HuH-7.5 (cell line): ENCODE results near the gene ADAMTS13.
A peak's percentile ranks its signal among the peaks of the same experiment; 100 is the strongest.

Experiments used
- DNase-seq: peaks from one replicate; pipeline ENCODE4 v3.0.0; 2011; ENCODE audit warnings: low spot score

ADAMTS13 gene

DNA sequence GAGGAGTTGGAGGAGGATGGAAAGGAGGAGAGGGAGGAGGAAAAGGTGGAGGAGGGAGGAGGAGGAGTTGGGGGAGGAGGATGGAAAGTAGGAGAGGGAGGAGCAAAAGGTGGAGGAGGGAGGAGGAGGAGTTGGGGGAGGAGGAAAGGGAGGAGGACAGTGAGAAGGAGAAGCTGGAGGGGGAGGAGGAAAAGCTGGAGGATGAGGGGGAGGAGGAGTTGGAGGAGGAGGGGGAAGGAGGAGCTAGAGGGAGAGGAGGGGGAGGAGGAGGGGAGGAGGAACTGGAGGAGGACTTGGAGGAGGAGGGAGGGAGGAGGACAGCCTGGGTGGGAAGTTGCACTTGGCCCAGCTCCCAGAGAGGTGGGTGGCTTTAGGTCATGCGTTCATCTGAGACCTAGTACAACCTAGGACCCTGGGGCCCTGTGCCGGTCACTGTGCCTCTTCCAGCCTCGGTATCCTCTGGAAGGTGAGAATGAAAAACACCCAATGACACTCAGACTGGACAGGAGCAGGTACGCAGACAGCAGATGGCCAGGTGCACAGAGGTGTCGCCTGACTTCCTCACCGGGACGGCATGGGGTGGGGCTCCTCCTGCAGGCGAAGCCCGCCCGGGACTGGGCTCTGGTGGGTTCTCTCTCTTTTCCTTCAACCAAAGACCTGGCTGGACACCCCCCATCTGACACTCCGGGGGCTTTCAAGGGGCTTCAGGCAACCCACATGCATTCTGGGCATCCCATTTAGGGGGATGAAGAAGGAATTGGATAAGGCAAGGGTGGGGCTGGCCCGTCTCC is 68.9 kb downstream of the ADAMTS13 start:
- no peak for DNase-seq

DNA sequence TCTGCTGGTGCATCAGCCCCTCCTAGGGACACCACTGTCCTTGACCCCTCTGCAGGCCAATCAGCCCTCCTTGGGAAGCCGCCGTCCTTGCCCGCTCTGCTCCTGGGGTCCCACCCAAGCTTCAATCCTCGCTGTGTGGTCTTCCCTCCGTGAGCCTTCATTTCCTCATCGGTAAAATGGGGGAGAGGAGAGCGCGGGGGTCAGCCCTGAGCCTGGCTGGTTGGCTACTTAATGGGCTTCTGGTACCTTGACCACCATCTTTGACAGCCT is 69.4 kb downstream of the ADAMTS13 start:
- DNase-seq: no peak

DNA sequence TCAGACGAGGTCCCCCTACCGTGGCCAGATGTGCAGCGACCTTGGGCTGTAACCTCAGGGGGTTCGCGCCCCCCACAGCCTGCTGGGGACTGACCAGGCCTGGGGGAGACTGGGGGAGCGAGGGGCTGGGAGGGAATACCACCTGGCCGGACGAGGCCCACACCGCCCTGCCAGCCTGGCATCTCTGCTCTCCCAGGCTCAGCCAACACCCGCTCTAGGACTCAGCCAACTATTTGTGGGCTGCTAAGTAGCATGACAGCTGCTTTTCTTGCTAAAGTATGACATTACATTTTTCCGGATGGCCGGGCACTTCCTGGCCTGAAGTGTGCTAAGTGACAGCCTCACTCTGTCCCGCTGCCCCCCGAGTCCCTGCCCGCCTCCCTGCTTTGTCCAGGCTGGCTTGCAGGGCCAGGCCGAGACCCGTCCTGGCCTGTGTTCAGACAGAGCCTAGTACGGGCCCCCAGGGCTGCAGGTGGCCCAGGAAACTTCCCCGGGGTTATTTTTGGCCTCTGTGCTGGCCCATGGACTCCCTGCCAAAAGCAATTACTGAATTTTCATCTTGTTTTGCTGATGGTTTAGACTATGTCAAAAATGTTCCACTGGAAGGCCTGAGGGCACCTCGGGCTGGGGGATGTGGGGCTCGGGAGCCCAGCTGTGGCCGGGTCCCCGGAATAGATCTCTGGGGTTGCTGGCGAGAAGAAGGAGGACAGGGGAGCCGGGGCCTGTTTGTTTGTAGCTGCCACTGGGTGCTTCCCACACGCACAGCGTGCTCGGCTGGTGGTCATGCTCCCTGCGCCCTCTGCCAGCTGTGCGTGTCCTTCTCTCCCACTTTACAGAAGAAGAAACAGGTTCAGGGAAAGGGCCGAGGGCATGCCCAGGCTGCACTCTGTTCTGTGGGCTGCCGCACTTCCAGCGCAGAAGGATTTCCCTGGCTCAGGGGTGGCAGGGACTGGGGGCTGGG is 70.2 kb downstream of the ADAMTS13 start:
- no peak for DNase-seq

DNA sequence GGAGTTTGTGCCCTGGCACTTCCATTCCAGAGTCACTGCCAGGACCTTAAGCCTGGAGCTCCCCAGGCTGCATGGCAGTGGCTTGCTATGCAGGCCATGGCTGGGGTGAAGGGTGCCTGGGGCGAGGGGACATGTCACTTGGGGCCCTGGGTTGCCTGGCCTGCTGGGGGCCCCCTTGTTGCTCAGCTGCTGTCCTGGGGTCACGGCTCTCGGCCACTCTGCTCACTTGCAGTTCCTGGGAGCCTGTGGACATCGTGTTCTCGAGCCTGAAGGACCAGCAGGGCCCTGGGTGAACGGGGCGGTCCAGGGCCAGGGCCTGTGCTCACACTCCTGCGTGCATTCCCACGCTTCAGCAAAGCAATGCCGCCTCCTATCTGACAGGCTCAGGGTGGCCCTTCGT is 71.3 kb downstream of the ADAMTS13 start:
- DNase-seq: no peak

DNA sequence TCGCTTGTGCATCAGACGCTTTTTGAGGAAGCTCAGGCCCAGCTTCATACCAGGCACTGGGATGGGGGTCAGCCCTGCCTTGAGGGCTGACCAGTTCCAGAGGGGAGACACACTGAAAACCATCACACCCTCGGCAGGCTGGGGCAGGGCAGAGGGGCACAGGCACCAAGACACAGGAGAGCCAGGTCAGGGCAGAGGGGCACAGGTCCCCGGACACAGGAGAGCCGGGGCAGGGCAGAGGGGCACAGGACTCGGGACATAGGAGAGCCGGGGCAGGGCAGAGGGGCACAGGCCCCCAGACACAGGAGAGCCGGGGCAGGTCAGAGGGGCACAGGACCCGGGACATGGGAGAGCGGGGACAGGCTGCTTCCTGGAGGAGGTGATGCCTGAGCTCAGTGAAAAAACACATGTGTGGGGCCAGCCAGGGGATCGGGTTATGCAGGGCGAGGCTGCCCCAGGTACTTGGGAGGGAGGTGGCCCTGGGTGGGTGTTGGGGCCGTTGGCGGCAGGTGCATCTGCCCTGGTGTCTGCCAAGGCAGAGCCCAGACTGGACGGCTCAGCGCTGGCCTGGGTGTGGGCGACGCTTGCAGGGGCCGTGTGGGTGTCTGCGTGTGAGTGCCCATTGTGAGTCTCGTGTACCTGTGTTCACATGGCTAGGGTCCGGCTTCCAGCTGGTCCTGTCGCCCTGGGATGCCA is 71.8 kb downstream of the ADAMTS13 start:
- DNase-seq: no peak

DNA sequence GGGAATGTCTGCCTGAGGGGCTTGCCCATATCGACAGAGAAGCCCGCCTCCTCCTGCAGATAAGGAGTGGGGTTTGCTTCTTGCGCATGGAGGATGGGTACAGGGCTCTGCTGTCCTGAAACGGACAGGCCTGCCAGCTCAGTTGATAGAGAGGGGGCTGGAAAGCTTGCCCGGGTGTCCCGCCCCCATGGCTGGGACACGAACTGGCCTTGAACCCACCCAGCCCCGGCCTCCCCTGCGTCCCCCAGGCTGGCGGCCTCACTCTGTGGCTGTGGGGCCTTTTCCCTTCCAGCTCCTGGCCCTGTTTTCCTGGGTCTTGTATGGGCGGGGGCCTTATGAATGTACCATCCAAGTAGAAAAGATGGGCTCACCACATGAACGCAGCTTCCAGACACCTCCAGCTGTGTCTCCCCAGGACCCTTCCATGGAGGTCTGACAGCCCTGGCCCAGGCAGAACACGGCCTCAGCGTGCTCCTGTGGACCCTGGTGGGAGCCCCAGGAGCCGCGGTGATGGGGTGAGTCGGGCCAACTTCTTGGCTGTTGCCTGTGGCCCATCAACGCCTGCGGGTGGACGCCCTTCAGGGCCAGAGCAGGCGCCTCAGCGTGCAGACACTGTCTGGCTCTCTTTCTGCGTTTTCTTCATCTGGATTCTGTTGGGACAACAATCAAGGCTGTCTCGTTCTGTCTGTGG is 72.6 kb downstream of the ADAMTS13 start:
- no peak for DNase-seq

DNA sequence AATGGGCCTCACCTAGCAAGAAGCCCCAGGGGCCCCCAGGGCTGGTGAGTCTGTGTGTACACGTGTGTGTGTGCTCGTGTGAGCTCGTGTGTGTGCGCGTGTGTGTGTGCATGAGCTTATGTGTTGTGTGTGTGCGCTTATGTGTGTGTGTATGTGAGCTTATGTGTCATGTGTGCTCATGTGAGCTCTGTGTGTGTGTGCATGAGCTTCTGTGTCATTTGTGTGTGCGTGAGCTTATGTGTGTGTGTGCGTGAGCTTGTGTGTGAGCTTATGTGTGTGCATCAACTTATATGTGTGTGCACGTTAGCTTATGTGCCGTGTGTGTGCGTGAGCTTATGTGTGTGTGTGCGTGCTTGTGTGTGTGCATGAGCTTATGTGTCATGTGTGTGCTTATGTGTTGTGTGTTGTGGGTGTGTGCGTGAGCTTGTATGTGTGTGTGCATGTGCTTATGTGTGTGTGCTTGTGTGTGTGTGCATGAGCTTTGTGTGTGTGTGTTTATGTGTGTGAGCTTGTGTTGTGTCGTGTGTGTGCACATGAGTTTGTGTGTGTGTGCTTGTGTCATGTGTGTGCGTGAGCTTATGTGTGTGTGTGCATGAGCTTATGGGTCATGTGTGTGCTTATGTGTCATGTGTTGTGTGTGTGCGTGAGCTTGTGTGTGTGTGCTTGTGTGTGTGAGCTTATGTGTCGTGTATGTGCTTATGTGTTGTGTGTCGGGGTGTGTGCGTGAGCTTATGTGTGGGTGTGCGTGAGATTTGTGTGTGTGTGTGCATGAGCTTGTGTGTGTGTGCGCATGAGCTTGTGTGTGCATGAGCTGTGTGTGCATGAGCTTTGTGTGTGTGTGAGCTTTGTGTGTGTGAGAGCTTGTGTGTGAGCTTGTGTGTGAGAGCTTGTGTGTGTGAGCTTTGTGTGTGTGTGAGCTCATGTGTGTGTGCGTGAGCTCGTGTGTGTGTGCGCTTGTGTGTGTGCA is 73.4 kb downstream of the ADAMTS13 start:
- DNase-seq: no peak

DNA sequence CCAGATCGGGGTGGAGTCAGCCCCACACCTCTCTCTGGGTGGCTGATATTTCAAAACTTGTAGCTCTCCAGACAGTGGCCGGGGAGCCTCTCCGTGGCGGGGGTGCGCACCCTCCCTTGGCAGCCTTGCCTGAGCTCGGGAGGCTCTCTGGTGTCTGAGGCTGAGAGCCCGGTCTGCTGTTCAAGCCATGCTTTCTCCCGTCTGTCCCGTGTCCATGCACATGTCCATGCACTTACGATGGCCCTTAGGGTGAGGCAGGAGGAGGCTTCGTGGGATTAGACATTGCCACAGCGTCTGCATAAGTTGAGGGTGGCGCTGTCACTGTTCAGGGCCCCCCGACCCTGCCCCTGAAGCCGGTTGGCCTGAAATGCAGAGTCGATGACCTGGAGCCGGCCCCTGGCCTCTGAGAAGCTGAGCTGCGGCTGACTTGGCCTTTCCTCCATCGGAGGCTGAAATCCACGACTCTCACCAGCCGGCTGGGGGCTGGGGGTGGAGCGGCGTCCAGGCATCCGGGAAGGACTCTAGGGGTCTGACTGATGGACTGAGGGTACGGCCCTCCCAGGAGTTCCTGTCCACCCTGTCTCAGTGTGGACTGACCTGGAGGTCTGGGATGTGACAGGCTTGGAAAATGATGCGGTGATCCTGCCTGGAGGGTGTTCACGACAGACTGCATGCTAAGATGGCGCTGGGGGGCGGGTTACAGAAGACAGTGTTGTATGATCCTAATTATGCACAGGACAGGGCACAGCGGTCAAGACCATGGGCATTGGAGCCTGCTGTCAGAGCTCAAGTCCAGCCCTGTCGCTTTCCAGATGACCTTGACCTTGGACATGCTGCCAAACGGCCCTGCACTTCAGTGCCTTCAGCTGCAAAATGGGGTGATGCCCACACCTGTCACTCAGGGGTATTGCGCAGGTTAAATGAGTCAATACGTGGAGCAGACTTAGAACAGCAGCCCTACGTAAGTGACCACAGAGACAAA is 75.0 kb downstream of the ADAMTS13 start:
- no peak for DNase-seq

DNA sequence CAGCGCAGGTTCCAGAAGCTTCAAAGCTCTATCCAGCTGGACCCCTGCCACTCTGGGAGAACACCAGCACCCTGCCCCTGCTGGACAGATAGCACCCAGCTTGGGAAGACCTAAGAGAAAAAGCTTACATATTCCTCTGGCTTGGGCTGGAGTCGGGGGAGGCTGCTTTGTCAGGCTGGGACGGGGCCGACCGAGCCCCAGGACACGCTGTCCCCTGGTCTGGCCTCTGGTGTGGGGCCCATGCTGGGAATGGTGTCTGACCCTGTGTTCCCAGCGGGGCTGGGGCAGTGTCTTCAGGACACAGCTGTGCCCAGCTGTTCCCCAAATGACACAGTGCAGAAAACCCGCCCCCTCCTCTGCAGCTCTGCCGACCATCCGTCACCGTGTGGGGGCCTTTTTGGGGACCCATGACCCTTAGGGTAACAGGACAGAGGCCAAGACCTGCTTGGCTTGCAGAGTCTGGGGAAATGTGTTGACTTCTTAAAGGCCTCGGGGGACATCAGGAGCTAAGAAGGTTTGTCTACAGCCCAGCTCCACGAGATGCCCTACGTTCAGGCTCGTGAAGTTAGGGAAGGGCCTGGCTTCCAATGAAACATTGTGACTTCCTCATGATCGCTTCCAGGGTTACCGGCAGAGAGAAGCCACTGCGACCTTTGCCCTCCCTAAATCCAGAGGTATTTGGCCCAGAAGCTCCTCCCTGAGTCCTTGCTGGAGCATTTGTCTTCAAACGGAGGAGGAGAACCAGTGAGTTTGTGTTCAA is 77.1 kb downstream of the ADAMTS13 start:
- no peak for DNase-seq

DNA sequence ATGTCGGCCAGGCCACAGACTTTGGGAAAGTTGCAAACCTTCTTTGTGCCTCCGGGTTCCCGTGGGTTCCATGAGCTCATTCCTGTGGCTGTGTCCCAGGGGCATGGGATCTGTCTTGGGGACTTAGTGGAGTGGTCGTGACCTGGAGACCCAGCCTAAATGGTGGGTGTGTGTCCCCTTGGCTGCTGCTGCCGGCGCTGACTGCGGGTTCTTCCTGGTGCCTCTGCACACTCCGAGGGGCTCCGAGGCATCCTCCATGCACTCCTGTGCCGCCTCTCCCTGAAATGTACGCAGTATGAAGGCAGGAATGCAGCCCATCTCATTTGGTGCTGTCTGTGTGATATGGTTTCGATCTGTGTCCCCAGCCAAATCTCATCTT is 77.7 kb downstream of the ADAMTS13 start:
- no peak for DNase-seq

DNA sequence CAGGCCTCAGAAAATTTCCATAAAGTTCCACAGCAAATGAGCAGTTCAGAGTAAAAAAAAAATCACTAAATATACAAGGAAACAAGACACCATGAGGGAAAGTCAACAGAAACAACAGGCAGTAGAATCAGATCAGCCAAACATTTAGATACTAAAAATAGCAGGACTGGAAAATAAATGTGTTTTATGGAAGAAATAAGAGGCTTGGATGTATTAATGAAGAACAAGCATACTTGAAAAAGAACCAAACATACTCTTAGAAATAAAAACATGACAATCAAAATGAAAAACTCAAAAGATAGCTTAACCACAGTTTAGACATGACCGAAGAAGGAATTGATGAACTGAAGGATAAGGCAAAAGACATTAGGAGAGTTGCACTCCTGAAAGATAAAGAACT is 79.9 kb downstream of the ADAMTS13 start:
- DNase-seq: no peak

DNA sequence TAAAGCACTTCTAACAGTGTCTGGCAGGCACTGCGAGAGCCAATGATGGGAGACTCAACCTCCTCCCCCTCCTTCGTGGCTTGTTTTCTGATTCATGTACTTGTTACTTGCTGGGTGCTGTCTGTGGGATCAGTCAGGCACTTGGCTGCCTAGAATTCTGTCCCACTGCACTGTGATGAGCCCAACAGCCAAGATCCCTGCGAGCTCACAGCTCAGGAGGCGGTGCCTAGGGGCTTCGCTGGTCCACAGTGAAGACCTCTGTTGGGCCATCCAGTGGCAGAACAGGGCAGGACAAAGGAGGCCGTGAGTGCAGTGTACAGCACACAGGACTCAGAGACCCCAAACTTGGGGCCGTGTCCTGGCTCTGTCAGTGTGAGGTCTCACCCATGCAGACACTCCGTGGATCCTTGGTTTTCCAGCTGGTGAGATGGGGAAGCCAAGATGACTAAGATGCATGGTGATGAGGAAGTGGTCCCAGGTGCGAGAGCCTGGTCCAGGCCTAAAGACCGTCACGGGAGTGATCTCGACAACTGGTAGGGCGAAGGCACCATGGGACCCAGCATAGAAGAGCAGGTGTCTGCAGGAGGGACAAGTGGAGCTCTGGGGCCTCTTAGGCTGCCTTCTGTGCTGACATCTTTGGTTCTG is 83.1 kb downstream of the ADAMTS13 start:
- no peak for DNase-seq

DNA sequence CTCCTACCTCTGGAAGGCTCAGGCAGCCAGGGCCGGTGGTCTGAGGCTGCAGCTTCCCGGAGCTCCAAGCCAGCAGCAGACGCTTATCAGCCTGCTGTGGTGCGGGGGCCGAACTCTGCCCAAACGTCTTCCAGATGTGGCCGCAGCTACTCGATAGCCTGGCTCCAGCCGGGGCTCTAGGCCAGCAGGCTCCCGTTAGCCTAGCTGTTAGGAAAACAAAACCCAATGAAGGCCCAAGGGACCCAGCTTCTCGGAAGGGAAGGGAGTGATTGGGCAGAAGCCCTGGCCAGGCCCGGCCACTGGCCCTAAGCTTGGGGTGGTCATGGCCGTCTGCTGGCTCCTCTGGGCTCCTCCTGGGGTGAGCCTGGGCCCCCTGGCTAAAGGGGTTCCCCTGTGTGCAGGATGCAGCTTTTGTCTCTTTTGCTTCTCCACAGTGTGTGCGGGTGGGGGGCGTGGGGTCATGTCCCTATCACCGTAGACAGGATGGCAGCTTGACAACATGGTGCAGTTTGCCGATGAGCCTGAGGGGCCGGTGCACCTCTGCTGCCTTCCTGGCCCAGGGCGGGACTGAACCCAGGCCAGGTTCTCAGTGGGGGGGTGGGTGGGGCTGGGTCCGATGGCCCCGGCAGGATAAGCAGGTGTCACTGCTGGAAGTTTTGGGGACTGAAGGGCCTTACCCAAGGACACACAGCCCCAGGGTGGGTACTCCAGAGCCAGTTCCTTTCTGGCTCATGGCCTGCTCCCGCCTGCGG is 83.9 kb downstream of the ADAMTS13 start:
- DNase-seq: no peak

DNA sequence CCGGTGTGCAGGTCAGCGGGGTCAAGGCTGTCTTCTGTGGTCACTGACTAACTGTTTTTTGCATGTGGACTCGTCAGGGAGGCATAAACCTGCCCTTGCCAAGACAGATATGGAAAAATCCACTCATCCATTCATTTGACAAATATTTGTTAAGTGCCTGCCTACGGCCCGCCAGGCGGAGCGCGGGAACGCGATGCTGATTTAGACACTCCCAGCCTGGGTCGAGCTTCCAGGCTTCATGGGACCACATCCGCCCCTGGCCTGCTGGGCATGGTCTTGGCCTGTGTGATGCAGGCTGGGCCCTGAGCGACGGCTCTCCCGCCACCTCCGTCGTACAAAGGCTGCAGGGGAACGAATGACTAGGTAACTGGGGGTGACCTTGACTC is 84.5 kb downstream of the ADAMTS13 start:
- DNase-seq: peak; percentile 69

DNA sequence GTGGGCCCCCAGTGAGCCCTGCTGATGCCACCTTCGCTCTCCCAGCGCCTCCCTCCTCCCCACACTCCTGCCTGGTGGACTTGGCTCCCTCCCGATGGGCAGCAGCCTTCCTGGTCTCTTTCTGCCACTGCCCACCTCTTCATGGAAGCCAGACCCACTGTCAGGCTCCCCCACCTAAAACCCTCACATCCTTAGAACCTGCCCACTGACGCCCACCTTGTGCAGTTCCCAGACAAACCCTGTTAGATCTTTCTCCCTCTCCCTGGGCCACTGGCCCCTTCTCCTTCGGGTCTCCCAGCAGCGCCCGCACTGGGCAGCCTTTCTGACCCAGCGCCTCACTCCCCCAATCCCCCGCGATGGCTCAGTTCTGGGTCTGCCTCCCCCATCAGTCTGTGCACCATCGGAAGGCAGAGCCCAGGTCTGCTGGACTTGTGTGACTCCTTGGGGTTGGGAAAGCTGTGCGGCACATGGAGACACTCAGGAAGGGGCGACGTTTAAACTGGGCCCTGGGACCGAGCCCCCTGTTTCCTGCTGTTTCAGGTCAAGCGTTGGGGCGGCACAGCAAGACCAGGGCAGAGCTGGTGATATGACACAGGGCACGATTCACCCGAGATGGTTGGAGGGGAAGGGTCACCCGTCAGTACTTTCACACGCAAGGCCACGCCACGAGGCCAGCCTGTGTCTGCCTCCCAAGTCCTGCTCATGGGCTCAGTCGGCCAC is 85.2 kb downstream of the ADAMTS13 start:
- DNase-seq: no peak

DNA sequence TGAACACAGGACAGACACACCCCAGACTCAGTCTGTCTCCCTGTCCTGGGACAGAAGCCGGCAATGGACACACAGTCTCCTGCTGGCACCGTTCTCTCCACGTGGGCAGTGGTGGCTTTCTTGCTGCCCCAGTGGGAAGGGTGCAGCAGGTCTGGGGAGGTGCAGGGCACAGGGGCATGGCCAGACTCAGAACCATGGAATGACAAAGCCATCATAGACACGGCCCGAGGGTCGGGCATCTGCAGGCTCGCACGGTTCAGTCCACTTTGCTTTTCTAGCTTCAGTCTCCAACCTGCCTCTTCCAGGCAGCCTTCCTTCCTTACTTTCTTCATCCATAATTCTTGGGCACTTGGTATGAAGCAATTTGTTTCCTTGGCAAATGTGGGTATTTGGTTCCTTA is 85.9 kb downstream of the ADAMTS13 start:
- no peak for DNase-seq
